ENCODE measurements around the gene LRMDA. TPM values are rescaled to one million over a fixed set of nuclear protein-coding genes. Genes with fewer than 3 reads are reported as not detected.

The LRMDA gene
- total and polyA plus RNA-seq, 2 of the 13 experiments (the other 11 are each of a cell fraction or from before 2014, with no cell fraction given) = 13.4 to 22.0 TPM

GRCh38 chr10:76150876-76151288, 719.5 kb downstream of the LRMDA start (continued):
- TF ChIP-seq GABPB1 (CRISPR knock-in tag; IDR thresholded peaks at IDR 0.05) = no peak
- TF ChIP-seq FOXP1 (IDR thresholded peaks at IDR 0.05) = no peak
- peak; percentile 84 for TF ChIP-seq FOXP1 (CRISPR knock-in tag; IDR thresholded peaks at IDR 0.05)
- TF ChIP-seq SATB2 (CRISPR knock-in tag; IDR thresholded peaks at IDR 0.05) = no peak
- no peak for TF ChIP-seq TIGD3 (CRISPR knock-in tag; IDR thresholded peaks at IDR 0.05; ENCODE audit: borderline replicate concordance)
- no peak for TF ChIP-seq CBFB (CRISPR knock-in tag; IDR thresholded peaks at IDR 0.05)
- TF ChIP-seq NR2C2 (CRISPR knock-in tag; IDR thresholded peaks at IDR 0.05; ENCODE audit: borderline replicate concordance) = no peak
- TF ChIP-seq BORCS8-MEF2B (CRISPR knock-in tag; IDR thresholded peaks at IDR 0.05) = no peak
- TF ChIP-seq ZNF281 (CRISPR knock-in tag; IDR thresholded peaks at IDR 0.05; ENCODE audit: borderline replicate concordance) = no peak; the same call in 1 of the 2 replicates
- no peak for TF ChIP-seq PRMT3 (CRISPR knock-in tag; IDR thresholded peaks at IDR 0.05; ENCODE audit: borderline replicate concordance, low read depth)
- no peak for TF ChIP-seq RXRA (CRISPR knock-in tag; IDR thresholded peaks at IDR 0.05)
- peak; percentile 89 for TF ChIP-seq FOXP4 (CRISPR knock-in tag; IDR thresholded peaks at IDR 0.05)
- TF ChIP-seq NR2F1 (CRISPR knock-in tag; IDR thresholded peaks at IDR 0.05) = no peak
- no peak for TF ChIP-seq ZNF660 (CRISPR knock-in tag; IDR thresholded peaks at IDR 0.05; ENCODE audit: borderline replicate concordance, low read depth)
- TF ChIP-seq TEF (CRISPR knock-in tag; IDR thresholded peaks at IDR 0.05) = no peak
- TF ChIP-seq SSRP1 (CRISPR knock-in tag; IDR thresholded peaks at IDR 0.05) = no peak
- TF ChIP-seq ZFYVE20 (CRISPR knock-in tag; IDR thresholded peaks at IDR 0.05; ENCODE audit: borderline replicate concordance, low read depth) = no peak
- peak; percentile 82 for TF ChIP-seq ARID5B (CRISPR knock-in tag; IDR thresholded peaks at IDR 0.05)
- TF ChIP-seq MAX (IDR thresholded peaks at IDR 0.05) = peak; percentile 44
- peak; percentile 29; the same call in 1 of the 2 replicates for TF ChIP-seq HMG20A (CRISPR knock-in tag; IDR thresholded peaks at IDR 0.05; ENCODE audit: borderline replicate concordance)
- no peak for TF ChIP-seq ZNF205 (CRISPR knock-in tag; IDR thresholded peaks at IDR 0.05)

All from HepG2 (cell line).